H9 (cell line): ENCODE results near the gene TBL1X. TPM values are rescaled to one million over a fixed set of nuclear protein-coding genes. Genes with fewer than 3 reads are reported as not detected.

Source experiments
- DNase-seq: peaks from one replicate; pipeline ENCODE4 v3.0.0-alpha.2; 2017
- H2AFZ ChIP-seq: one replicate; pipeline ENCODE4 v1.6.1; 2013; ENCODE audit warnings: mild to moderate bottlenecking, low read length, control low read depth, moderate library complexity
- H2AK5ac ChIP-seq: 2 replicates; pipeline ENCODE4 v1.6.1; 2013; ENCODE audit warnings: low read length, control low read depth, mixed read lengths; ENCODE audit not compliant: insufficient read length
- H2BK120ac ChIP-seq: one replicate; pipeline ENCODE4 v1.6.1; 2013; ENCODE audit warnings: low read depth, mild to moderate bottlenecking, low read length, control low read depth, inconsistent platforms; ENCODE audit not compliant: poor library complexity, severe bottlenecking
- H2BK12ac ChIP-seq: 2 replicates; pipeline ENCODE4 v1.6.1; 2013; ENCODE audit warnings: low read length, control low read depth, mixed read lengths, low read depth; ENCODE audit not compliant: insufficient read length
- H2BK15ac ChIP-seq: 2 replicates; pipeline ENCODE4 v1.6.1; 2013; ENCODE audit warnings: low read depth, low read length, control low read depth
- H2BK20ac ChIP-seq: one replicate; pipeline ENCODE4 v1.6.1; 2013; ENCODE audit warnings: low read depth, mild to moderate bottlenecking, low read length, control low read depth, inconsistent platforms; ENCODE audit not compliant: poor library complexity, severe bottlenecking
- H2BK5ac ChIP-seq: 2 replicates; pipeline ENCODE4 v1.6.1; 2013; ENCODE audit warnings: low read length, control low read depth, mixed read lengths; ENCODE audit not compliant: insufficient read length
- H3K14ac ChIP-seq: 2 replicates; pipeline ENCODE4 v1.6.1; 2013; ENCODE audit warnings: low read length, control low read depth; ENCODE audit not compliant: insufficient read depth
- H3K18ac ChIP-seq: 2 replicates; pipeline ENCODE4 v1.6.1; 2013; ENCODE audit warnings: low read depth, mild to moderate bottlenecking, mixed read lengths, low read length, control low read depth; ENCODE audit not compliant: insufficient read length
- H3K23ac ChIP-seq: 2 replicates; pipeline ENCODE4 v1.6.1; 2013; ENCODE audit warnings: low read length, control low read depth, mixed read lengths, low read depth; ENCODE audit not compliant: insufficient read length
- H3K23me2 ChIP-seq: 2 replicates; pipeline ENCODE4 v1.6.1; 2013; ENCODE audit warnings: low read depth, mild to moderate bottlenecking, mixed read lengths, low read length, control low read depth; ENCODE audit not compliant: insufficient read length, poor library complexity, severe bottlenecking
- H3K27ac ChIP-seq: 2 replicates; pipeline ENCODE4 v1.5.1; 2013; ENCODE audit warnings: low read length, control low read depth, mixed read lengths, low read depth; ENCODE audit not compliant: insufficient read length
- H3K27me3 ChIP-seq: 2 replicates; pipeline ENCODE4 v1.6.1; 2013; ENCODE audit warnings: low read length, control low read depth, inconsistent platforms; ENCODE audit not compliant: insufficient read depth
- H3K4ac ChIP-seq: 2 replicates; pipeline ENCODE4 v1.6.1; 2013; ENCODE audit warnings: low read depth, mild to moderate bottlenecking, control low read depth, inconsistent platforms, low read length, moderate library complexity
- H3K4me1 ChIP-seq: 2 replicates; pipeline ENCODE4 v1.6.1; 2013; ENCODE audit warnings: low read length, control low read depth, inconsistent platforms; ENCODE audit not compliant: insufficient read depth
- H3K4me2 ChIP-seq: 2 replicates; pipeline ENCODE4 v1.6.1; 2013; ENCODE audit warnings: low read length, control low read depth, mixed read lengths; ENCODE audit not compliant: insufficient read length, insufficient read depth
- H3K56ac ChIP-seq: 2 replicates; pipeline ENCODE4 v1.6.1; 2013; ENCODE audit warnings: low read depth, mild to moderate bottlenecking, mixed read lengths, low read length, control low read depth; ENCODE audit not compliant: insufficient read length
- H3K79me1 ChIP-seq: 2 replicates; pipeline ENCODE4 v1.6.1; 2013; ENCODE audit warnings: low read depth, mild to moderate bottlenecking, moderate library complexity, low read length, control low read depth, inconsistent platforms; ENCODE audit not compliant: insufficient read depth, poor library complexity, severe bottlenecking
- H3K79me2 ChIP-seq: 2 replicates; pipeline ENCODE4 v1.6.1; 2013; ENCODE audit warnings: low read length, control low read depth, inconsistent platforms; ENCODE audit not compliant: insufficient read depth
- H3K9ac ChIP-seq: 2 replicates; pipeline ENCODE4 v1.6.1; 2013; ENCODE audit warnings: low read length, control low read depth, mixed read lengths; ENCODE audit not compliant: insufficient read length; ENCODE audit errors: extremely low read depth
- H3K9me3 ChIP-seq: one replicate; pipeline ENCODE4 v1.6.1; 2013; ENCODE audit warnings: low read depth, low read length, inconsistent platforms; ENCODE audit not compliant: control insufficient read depth
- H3T11ph ChIP-seq: one replicate; pipeline ENCODE4 v1.6.1; 2013; ENCODE audit warnings: mild to moderate bottlenecking, low read length, control low read depth, inconsistent platforms
- H4K20me1 ChIP-seq: one replicate; pipeline ENCODE4 v1.6.1; 2013; ENCODE audit not compliant: control insufficient read depth, insufficient read length, insufficient read depth
- H4K5ac ChIP-seq: 2 replicates; pipeline ENCODE4 v1.6.1; 2013; ENCODE audit warnings: low read depth, mild to moderate bottlenecking, mixed read lengths, low read length, control low read depth; ENCODE audit not compliant: insufficient read length
- H4K8ac ChIP-seq: replicated peaks from 2 replicates; pipeline ENCODE4 v1.6.1; 2013; ENCODE audit warnings: low read length, control low read depth, mixed read lengths, low read depth; ENCODE audit not compliant: insufficient read length
- H4K91ac ChIP-seq: 2 replicates; pipeline ENCODE4 v1.6.1; 2013; ENCODE audit warnings: low read depth, mild to moderate bottlenecking, moderate library complexity, mixed read lengths, low read length, control low read depth; ENCODE audit not compliant: insufficient read length
- H3K27ac Mint-ChIP-seq, 3 experiments: 2 replicates in 2 of 3; 3 replicates in 1 of 3; pipeline ENCODE4 v1.8.0; 2020 to 2021; ENCODE audit warnings: mixed read lengths in 3 of 3, mild to moderate bottlenecking in 1 of 3, moderate library complexity in 1 of 3
- H3K27me3 Mint-ChIP-seq: 2 replicates; pipeline ENCODE4 v1.8.0; 2021; ENCODE audit warnings: low read depth, mild to moderate bottlenecking, moderate library complexity, mixed read lengths
- H3K36me3 Mint-ChIP-seq, 3 experiments: 2 replicates in 2 of 3; 3 replicates in 1 of 3; pipeline ENCODE4 v1.8.0; 2020 to 2021; ENCODE audit warnings: low read depth in 3 of 3, mixed read lengths in 3 of 3; ENCODE audit not compliant: insufficient read depth in 1 of 3
- H3K4me1 Mint-ChIP-seq, 2 experiments: 2 replicates each; pipeline ENCODE4 v1.8.0; 2020; ENCODE audit warnings: mixed read lengths in 2 of 2
- H3K4me3 Mint-ChIP-seq, 2 experiments: 2 replicates in 1 of 2; 3 replicates in 1 of 2; pipeline ENCODE4 v1.8.0; 2020 to 2021; ENCODE audit warnings: mild to moderate bottlenecking in 2 of 2, mixed read lengths in 2 of 2, moderate library complexity in 1 of 2
- H3K9me3 Mint-ChIP-seq, 2 experiments: 2 replicates in 1 of 2; 3 replicates in 1 of 2; pipeline ENCODE4 v1.8.0; 2020; ENCODE audit warnings: mild to moderate bottlenecking in 2 of 2, mixed read lengths in 2 of 2, moderate library complexity in 1 of 2
- WGBS: extraction: QIAGEN DNeasy Blood & Tissue Kit; methylation state at CpG from one replicate; pipeline ENCODE4 v1.1.7; 2013; ENCODE audit warnings: missing lambda C conversion rate, low lambda C conversion rate, mixed read lengths; ENCODE audit not compliant: insufficient read length; ENCODE audit errors: extremely low coverage; 5-methylcytosine and 5-hydroxymethylcytosine counted together
- total RNA-seq: library from RNA; stranded (reverse); gene quantifications from 2 replicates; pipeline ENCODE4 v1.2.1, GENCODE V29; 2021
- TF ChIP-seq, protein P1 (sequence below): fragments of 200-600 bp; sonication (generic); conservative IDR thresholded peaks from 3 replicates; pipeline ENCODE4 v1.8.0; 2021; ENCODE audit warnings: antibody characterized with exemption, mild to moderate bottlenecking

TBL1X gene
- total RNA-seq, 1 experiment from 2014 or later = 24.1 TPM

GRCh38 chrX:9501362-9501761 lies 36.5 kb downstream of the TBL1X start:
- no peak overlapping the region for H3K9ac ChIP-seq

More at GRCh38 chrX:9501362-9501761, 36.5 kb downstream of the TBL1X start:
- no peak overlapping the region for H4K91ac ChIP-seq
- H4K8ac ChIP-seq = no peak overlapping the region
- peaks cover 41 to 49% (median 43%) of the 10 kb centered on the region in 3 experiments for H3K36me3 Mint-ChIP-seq
- H3K27me3 ChIP-seq = no peaks in the 10 kb centered on the region
- no peak overlapping the region for H3K18ac ChIP-seq
- peak; percentile 33 for DNase-seq
- H3K79me1 ChIP-seq = peaks cover 11% of the 10 kb centered on the region
- H3K27ac Mint-ChIP-seq = peak overlapping the region in 1 of 3 experiments; percentile 70; a peak in 1 of 7 replicates
- H3K9me3 ChIP-seq = no peaks in the 10 kb centered on the region
- H2BK20ac ChIP-seq = no peak overlapping the region
- no peak overlapping the region for H2BK5ac ChIP-seq
- no CpG with 5 or more reads among the region's 2 CpGs for WGBS
- H3K14ac ChIP-seq = no peak overlapping the region
- no peak overlapping the region for H3K23ac ChIP-seq
- H2AFZ ChIP-seq = no peak overlapping the region
- peaks cover 12 to 54% of the 10 kb centered on the region in 2 experiments for H3K9me3 Mint-ChIP-seq
- no peaks in the 10 kb centered on the region for H4K20me1 ChIP-seq
- no peaks in the 10 kb centered on the region; the same call in 1 of the 2 replicates for H3K79me2 ChIP-seq
- H3K4me2 ChIP-seq = no peak overlapping the region
- H2AK5ac ChIP-seq = no peak overlapping the region
- H3K4ac ChIP-seq = no peak overlapping the region
- H4K5ac ChIP-seq = no peak overlapping the region
- H3K23me2 ChIP-seq = no peaks in the 10 kb centered on the region
- no peaks in the 10 kb centered on the region for H3K27me3 Mint-ChIP-seq
- no peak overlapping the region for H2BK120ac ChIP-seq
- no peak overlapping the region for H2BK12ac ChIP-seq
- no peak overlapping the region for H3T11ph ChIP-seq
- no peaks in the 10 kb centered on the region for H3K4me1 Mint-ChIP-seq
- no peak overlapping the region for H2BK15ac ChIP-seq
- H3K4me1 ChIP-seq = no peaks in the 10 kb centered on the region
- H3K27ac ChIP-seq = no peak overlapping the region
- no peak overlapping the region for H3K56ac ChIP-seq
- H3K4me3 Mint-ChIP-seq = no peak overlapping the region
- TF ChIP-seq, protein P1, sequence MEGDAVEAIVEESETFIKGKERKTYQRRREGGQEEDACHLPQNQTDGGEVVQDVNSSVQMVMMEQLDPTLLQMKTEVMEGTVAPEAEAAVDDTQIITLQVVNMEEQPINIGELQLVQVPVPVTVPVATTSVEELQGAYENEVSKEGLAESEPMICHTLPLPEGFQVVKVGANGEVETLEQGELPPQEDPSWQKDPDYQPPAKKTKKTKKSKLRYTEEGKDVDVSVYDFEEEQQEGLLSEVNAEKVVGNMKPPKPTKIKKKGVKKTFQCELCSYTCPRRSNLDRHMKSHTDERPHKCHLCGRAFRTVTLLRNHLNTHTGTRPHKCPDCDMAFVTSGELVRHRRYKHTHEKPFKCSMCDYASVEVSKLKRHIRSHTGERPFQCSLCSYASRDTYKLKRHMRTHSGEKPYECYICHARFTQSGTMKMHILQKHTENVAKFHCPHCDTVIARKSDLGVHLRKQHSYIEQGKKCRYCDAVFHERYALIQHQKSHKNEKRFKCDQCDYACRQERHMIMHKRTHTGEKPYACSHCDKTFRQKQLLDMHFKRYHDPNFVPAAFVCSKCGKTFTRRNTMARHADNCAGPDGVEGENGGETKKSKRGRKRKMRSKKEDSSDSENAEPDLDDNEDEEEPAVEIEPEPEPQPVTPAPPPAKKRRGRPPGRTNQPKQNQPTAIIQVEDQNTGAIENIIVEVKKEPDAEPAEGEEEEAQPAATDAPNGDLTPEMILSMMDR = peak; percentile 34; the same call in 2 of the 3 replicates
